Central memory CD8-positive, alpha-beta T cell (primary cell): ENCODE measurements around the gene ASL.
"Not testable (repeated sequence)": the region's sequence is repeated elsewhere in the genome, so short reads cannot be mapped to it uniquely, and the experiment has no call there.

Experiments
- ATAC-seq: fragments of 150-1000 bp; cut with Tn5 transposase; replicated peaks from 2 replicates; pipeline ENCODE4 v1.10.0; 2022; ENCODE audit warnings: mild to moderate bottlenecking, moderate FRiP score, moderate number of reproducible peaks; ENCODE audit not compliant: poor library complexity, severe bottlenecking; ENCODE audit errors: extremely low read depth
- DNase-seq, 2 donors: peaks; one replicate each; pipeline ENCODE4 v3.0.0; 2021; ENCODE audit warnings: low spot score in 2 of 2
- H3K27ac Mint-ChIP-seq: one replicate; pipeline ENCODE4 v1.8.0; 2022; ENCODE audit warnings: low read depth, mild to moderate bottlenecking, moderate library complexity, mixed read lengths
- H3K27me3 Mint-ChIP-seq: one replicate; pipeline ENCODE4 v1.8.0; 2022; ENCODE audit warnings: mixed read lengths
- H3K36me3 Mint-ChIP-seq: one replicate; pipeline ENCODE4 v1.8.0; 2022; ENCODE audit warnings: mild to moderate bottlenecking, moderate library complexity, mixed read lengths; ENCODE audit not compliant: insufficient read depth
- H3K4me1 Mint-ChIP-seq: one replicate; pipeline ENCODE4 v1.8.0; 2022; ENCODE audit warnings: mixed read lengths
- H3K4me3 Mint-ChIP-seq: one replicate; pipeline ENCODE4 v1.8.0; 2022; ENCODE audit warnings: mild to moderate bottlenecking, moderate library complexity, mixed read lengths
- H3K9me3 Mint-ChIP-seq: one replicate; pipeline ENCODE4 v1.8.0; 2022; ENCODE audit warnings: mixed read lengths

ASL gene

GRCh38 chr7:66050337-66050957 is 25.2 kb upstream of the ASL start:
- H3K36me3 Mint-ChIP-seq: no peaks in the 10 kb centered on the region

DNA sequence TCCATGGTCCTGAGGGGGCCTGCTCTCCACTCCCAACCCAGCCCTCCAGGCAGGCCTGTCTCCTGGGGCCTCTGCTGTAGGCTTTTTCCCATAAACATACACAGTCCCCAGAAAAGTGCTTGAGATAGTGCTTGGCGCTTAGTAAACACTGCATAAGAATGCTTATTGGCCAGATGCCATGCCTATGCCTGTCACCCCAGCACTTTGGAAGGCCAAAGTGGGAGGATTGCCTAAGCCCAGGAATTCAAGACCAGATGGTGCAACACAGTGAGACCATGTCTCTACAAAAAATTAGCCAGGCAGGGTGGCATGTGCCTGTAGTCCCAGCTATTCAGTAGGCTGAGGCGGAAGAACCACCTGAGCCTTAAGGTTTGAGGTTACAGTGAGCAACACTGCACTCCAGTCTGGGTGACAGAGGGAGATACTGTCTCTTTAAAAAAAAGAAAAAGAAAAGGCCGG is 24.6 kb upstream of the ASL start:
- no peaks in the 10 kb centered on the region for H3K9me3 Mint-ChIP-seq
- no peak overlapping the region for H3K27ac Mint-ChIP-seq

More at GRCh38 chr7:66050337-66050957, 25.2 kb upstream of the ASL start:
- no peaks in the 10 kb centered on the region for H3K27me3 Mint-ChIP-seq
- no peak overlapping the region for H3K4me3 Mint-ChIP-seq
- H3K4me1 Mint-ChIP-seq: peaks cover 14% of the 10 kb centered on the region
- ATAC-seq: no peak
- DNase-seq: no peak
- no peak overlapping the region for H3K27ac Mint-ChIP-seq
- H3K9me3 Mint-ChIP-seq: no peaks in the 10 kb centered on the region

DNA sequence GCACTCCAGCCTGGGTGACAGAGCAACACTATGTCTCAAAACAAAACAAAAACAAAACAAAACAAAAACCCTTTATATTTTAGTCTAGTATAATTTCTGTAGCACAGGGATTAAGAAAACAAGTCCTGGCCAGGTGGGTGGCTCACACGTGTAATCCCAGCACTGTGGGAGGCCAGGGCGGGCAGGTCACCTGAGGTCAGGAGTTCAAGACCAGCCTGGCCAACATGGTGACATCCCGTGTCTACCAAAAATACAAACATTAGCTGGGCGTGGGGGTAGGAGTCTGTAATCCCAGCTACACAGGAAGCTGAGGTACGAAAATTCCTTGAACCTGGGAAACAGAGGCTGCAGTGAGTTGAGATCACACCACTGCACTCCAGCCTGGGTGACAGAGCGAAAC is 23.2 kb upstream of the ASL start:
- H3K4me1 Mint-ChIP-seq: peaks cover 21% of the 10 kb centered on the region
- H3K9me3 Mint-ChIP-seq: no peaks in the 10 kb centered on the region
- no peak overlapping the region for H3K4me3 Mint-ChIP-seq
- no peak overlapping the region for H3K27ac Mint-ChIP-seq
- H3K36me3 Mint-ChIP-seq: no peaks in the 10 kb centered on the region
- ATAC-seq (no peak), DNase-seq (no peak)
- H3K27me3 Mint-ChIP-seq: no peaks in the 10 kb centered on the region

More for the DNA sequence above, 24.6 kb upstream of the ASL start:
- DNase-seq (no peak), ATAC-seq (no peak)
- peaks cover 20% of the 10 kb centered on the region for H3K4me1 Mint-ChIP-seq
- H3K27me3 Mint-ChIP-seq: no peaks in the 10 kb centered on the region
- no peaks in the 10 kb centered on the region for H3K36me3 Mint-ChIP-seq
- no peak overlapping the region for H3K4me3 Mint-ChIP-seq

GRCh38 chr7:66054063-66054462 is 21.6 kb upstream of the ASL start:
- H3K27ac Mint-ChIP-seq: no peak overlapping the region
- peaks cover 21% of the 10 kb centered on the region for H3K4me1 Mint-ChIP-seq
- no peak overlapping the region for H3K4me3 Mint-ChIP-seq
- no peaks in the 10 kb centered on the region for H3K36me3 Mint-ChIP-seq
- no peaks in the 10 kb centered on the region for H3K9me3 Mint-ChIP-seq
- no peaks in the 10 kb centered on the region for H3K27me3 Mint-ChIP-seq
- ATAC-seq (no peak), DNase-seq (no peak)

- no peaks in the 10 kb centered on the region for H3K36me3 Mint-ChIP-seq
Observed at GRCh38 chr7:66055321-66055956, 20.2 kb upstream of the ASL start.

GRCh38 chr7:66060796-66061195 is 14.8 kb upstream of the ASL start:
- Mint-ChIP-seq H3K27me3 (no peaks in the 10 kb centered on the region), H3K27ac (no peak overlapping the region), H3K4me3 (no peak overlapping the region), H3K36me3 (no peaks in the 10 kb centered on the region), H3K4me1 (peaks cover 4% of the 10 kb centered on the region), H3K9me3 (no peaks in the 10 kb centered on the region)
- ATAC-seq: no peak
- DNase-seq: no peak

More at GRCh38 chr7:66055321-66055956, 20.2 kb upstream of the ASL start:
- Mint-ChIP-seq H3K27ac (no peak overlapping the region), H3K27me3 (no peaks in the 10 kb centered on the region), H3K4me1 (peaks cover 21% of the 10 kb centered on the region), H3K4me3 (peak overlapping the region; percentile 38), H3K9me3 (no peaks in the 10 kb centered on the region)
- ATAC-seq: no peak
- DNase-seq: no peak

DNA sequence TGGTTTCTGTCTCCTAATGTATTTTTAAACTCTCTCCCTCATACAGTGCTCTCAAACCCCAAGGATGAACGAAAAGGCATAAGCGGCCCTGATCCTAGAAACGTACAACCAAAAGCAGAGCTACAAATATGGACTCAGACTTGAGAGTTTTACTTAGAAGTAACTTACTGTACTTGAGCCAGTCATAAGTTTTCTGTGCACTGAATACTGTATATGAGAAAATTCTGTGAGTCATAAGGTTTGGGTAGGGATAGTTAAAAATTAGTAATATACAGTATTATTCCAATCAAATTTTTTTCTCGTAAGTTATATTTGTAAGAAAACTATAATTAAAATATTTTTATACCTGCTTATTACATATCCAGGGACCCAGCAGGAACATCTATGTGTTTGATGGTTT is 5.9 kb upstream of the ASL start:
- H3K27me3 Mint-ChIP-seq: no peaks in the 10 kb centered on the region
- no peaks in the 10 kb centered on the region for H3K36me3 Mint-ChIP-seq
- DNase-seq (no peak), ATAC-seq (no peak)
- H3K4me1 Mint-ChIP-seq: no peaks in the 10 kb centered on the region
- H3K27ac Mint-ChIP-seq: no peak overlapping the region
- H3K9me3 Mint-ChIP-seq: no peaks in the 10 kb centered on the region
- H3K4me3 Mint-ChIP-seq: no peak overlapping the region

- H3K36me3 Mint-ChIP-seq: no peaks in the 10 kb centered on the region
- DNase-seq (no peak), ATAC-seq (no peak)
- H3K4me1 Mint-ChIP-seq: peaks cover 2% of the 10 kb centered on the region
- H3K4me3 Mint-ChIP-seq: no peak overlapping the region
- H3K27me3 Mint-ChIP-seq: no peaks in the 10 kb centered on the region
- no peaks in the 10 kb centered on the region for H3K9me3 Mint-ChIP-seq
- H3K27ac Mint-ChIP-seq: no peak overlapping the region
Observed at GRCh38 chr7:66070222-66070621, 5.4 kb upstream of the ASL start.

GRCh38 chr7:66072208-66072607 is 3.4 kb upstream of the ASL start:
- not testable (repeated sequence) for H3K27me3 Mint-ChIP-seq, DNase-seq, H3K27ac Mint-ChIP-seq, H3K36me3 Mint-ChIP-seq, ATAC-seq, H3K4me3 Mint-ChIP-seq, H3K9me3 Mint-ChIP-seq
- peaks cover 12% of the 10 kb centered on the region for H3K4me1 Mint-ChIP-seq

DNA sequence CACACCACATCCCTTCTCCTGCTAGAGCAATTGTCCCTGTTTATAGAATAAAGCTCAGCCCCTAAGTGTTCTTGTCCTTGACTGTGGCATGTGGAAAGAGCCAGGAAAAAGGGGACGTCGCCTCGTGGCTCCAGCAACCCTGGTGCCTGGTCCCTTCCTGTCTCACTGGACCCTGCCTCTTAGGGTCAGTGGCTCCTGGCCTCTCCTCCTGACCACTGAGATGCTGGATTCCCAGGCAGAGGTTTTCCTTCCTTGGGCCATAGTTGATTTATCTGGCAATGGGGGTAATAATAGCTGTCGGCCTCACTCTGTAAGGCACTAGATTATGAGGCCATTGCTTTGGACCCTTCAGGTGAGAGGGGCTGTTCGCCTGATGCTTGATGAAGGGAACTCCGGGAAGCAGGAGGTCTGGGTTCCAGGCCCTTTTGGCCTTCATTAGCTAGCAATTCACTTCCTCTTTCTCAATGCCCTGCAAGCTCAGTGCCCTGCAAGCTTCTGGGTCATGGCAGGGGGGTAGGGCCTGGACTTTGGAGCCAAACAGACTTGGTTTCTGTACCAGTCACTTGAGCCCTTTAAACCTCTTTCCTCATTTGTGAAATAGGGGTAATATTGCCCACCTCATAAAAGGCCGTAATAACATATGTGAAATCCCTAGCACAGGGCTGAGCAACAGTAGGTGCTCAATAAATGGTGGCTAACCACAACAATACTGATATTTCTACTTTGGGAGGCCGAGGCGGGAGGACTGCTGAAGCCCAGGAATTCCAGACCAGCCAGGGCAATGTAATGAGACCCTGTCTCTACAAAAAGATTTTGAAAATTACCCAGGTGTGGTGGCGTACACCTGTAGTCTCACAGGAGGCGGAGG is 1.1 kb downstream of the ASL start:
- Mint-ChIP-seq H3K27me3 (no peaks in the 10 kb centered on the region), H3K36me3 (peaks cover 2% of the 10 kb centered on the region), H3K4me3 (peak overlapping the region; percentile 83), H3K4me1 (peaks cover 19% of the 10 kb centered on the region), H3K9me3 (no peaks in the 10 kb centered on the region), H3K27ac (peak overlapping the region; percentile 9)
- no peak for ATAC-seq
- no peak for DNase-seq

DNA sequence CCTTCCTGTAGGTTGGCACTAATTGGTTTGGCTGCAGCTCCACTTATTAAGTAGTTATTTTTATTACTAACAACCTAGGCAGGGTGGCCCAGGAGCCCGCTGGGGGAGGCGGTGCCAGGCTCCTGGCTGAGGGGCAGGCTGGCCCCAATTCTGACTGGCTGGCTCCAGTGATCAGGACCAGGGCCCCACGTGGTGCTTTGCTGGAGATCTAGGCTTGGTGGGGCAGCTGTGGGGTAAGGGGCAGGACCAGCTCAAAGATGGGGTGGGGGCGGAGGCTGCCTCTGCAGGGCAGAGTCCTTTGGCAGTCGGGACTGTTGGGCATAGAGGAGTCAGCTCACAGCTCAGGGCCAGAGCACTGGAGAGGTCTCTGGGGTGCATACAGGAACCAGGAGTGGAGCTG is 2.4 kb downstream of the ASL start:
- Mint-ChIP-seq H3K27ac (peak overlapping the region; percentile 19), H3K4me3 (peak overlapping the region; percentile 25), H3K27me3 (no peaks in the 10 kb centered on the region), H3K36me3 (peaks cover 5% of the 10 kb centered on the region), H3K9me3 (no peaks in the 10 kb centered on the region), H3K4me1 (peaks cover 19% of the 10 kb centered on the region)
- no peak for DNase-seq
- ATAC-seq: no peak

DNA sequence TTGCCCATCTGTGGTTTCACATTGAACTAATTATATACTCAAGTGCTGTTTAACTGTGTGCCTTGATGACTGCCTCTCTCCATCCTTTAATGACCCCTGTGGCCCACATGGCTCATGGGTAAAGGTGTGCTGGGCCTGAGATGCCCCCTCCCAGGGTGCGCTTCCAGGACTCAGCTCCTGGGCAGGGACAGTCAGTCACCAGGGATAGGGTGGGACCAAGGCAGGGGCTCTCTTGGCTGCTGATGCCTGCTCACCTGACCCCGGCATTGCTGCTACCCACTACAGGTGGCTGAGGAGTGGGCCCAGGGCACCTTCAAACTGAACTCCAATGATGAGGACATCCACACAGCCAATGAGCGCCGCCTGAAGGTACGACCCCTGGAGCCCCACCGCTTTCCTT is 6.5 kb downstream of the ASL start:
- ATAC-seq (no peak), DNase-seq (no peak)
- H3K36me3 Mint-ChIP-seq: peaks cover 8% of the 10 kb centered on the region
- no peak overlapping the region for H3K27ac Mint-ChIP-seq
- H3K27me3 Mint-ChIP-seq: no peaks in the 10 kb centered on the region
- no peak overlapping the region for H3K4me3 Mint-ChIP-seq
- H3K9me3 Mint-ChIP-seq: no peaks in the 10 kb centered on the region
- H3K4me1 Mint-ChIP-seq: peaks cover 7% of the 10 kb centered on the region
